CMK (cell line): ENCODE measurements around the gene MOB1A.
"Not testable (repeated sequence)": the region's sequence is repeated elsewhere in the genome, so short reads cannot be mapped to it uniquely, and the experiment has no call there.

Experiments
- DNase-seq: peaks from one replicate; pipeline ENCODE4 v3.0.0-alpha.2; 2010; ENCODE audit warnings: low read depth

Gene MOB1A

GRCh38 chr2:74178211-74179062 is at the start of gene MOB1A:
MOB1A (minus strand) TSS chr2:74178879; CDS start chr2:74178674, 205 bp downstream.
- DNase-seq: peak; percentile 95

- DNase-seq: no peak
These were observed 49.0 kb upstream of the MOB1A start for GRCh38 chr2:74227646-74228045.

GRCh38 chr2:74226648-74227213 is 48.1 kb upstream of the MOB1A start:
- DNase-seq: no peak

- DNase-seq: no peak
These were observed 47.2 kb upstream of the MOB1A start for GRCh38 chr2:74225698-74226459.

GRCh38 chr2:74223941-74224770 is 45.5 kb upstream of the MOB1A start:
- no peak for DNase-seq

- DNase-seq: no peak
These were observed 43.6 kb upstream of the MOB1A start for GRCh38 chr2:74222300-74222650.

- DNase-seq: no peak
These were observed 43.1 kb upstream of the MOB1A start for GRCh38 chr2:74221604-74222299.

- no peak for DNase-seq
These were observed 42.4 kb upstream of the MOB1A start for GRCh38 chr2:74221091-74221490.

- DNase-seq: no peak
These were observed 41.3 kb upstream of the MOB1A start for GRCh38 chr2:74219846-74220486.

GRCh38 chr2:74216642-74217041 is 38.0 kb upstream of the MOB1A start:
- no peak for DNase-seq

- DNase-seq: not testable (repeated sequence)
These were observed 37.1 kb upstream of the MOB1A start for GRCh38 chr2:74215771-74216170.

- no peak for DNase-seq
These were observed 34.2 kb upstream of the MOB1A start for GRCh38 chr2:74212702-74213410.

- no peak for DNase-seq
These were observed 27.6 kb upstream of the MOB1A start for GRCh38 chr2:74206180-74206688.

- DNase-seq: no peak
These were observed 26.9 kb upstream of the MOB1A start for GRCh38 chr2:74205596-74205995.

- DNase-seq: no peak
These were observed 26.4 kb upstream of the MOB1A start for GRCh38 chr2:74205113-74205512.

GRCh38 chr2:74204436-74204835 is 25.8 kb upstream of the MOB1A start:
- no peak for DNase-seq

GRCh38 chr2:74201596-74201995 is 22.9 kb upstream of the MOB1A start:
- no peak for DNase-seq

- no peak for DNase-seq
These were observed 22.5 kb upstream of the MOB1A start for GRCh38 chr2:74201196-74201595.

- no peak for DNase-seq
These were observed 21.2 kb upstream of the MOB1A start for GRCh38 chr2:74199871-74200305.

GRCh38 chr2:74199275-74199701 is 20.6 kb upstream of the MOB1A start:
- no peak for DNase-seq
